HepG2 (cell line): ENCODE results near the gene EIF6. TPM values are rescaled to one million over a fixed set of nuclear protein-coding genes. Genes with fewer than 3 reads are reported as not detected.

ENCODE experiments used
- AFF4 ChIP-seq: sonication (generic); formaldehyde crosslinking; IDR thresholded peaks from 2 replicates; pipeline ENCODE4 v1.4.0; 2020; ENCODE audit warnings: missing genetic modification reagents
- DNMT1 ChIP-seq: sonication (generic); formaldehyde crosslinking; IDR thresholded peaks from 2 replicates; pipeline ENCODE4 v1.5.1; 2020; ENCODE audit warnings: mild to moderate bottlenecking, missing genetic modification reagents
- FOXO1 ChIP-seq: sonication (generic); formaldehyde crosslinking; IDR thresholded peaks from 2 replicates; pipeline ENCODE4 v1.4.0; 2020; ENCODE audit warnings: missing genetic modification reagents
- HMG20A ChIP-seq: IDR thresholded peaks from 2 replicates; pipeline ENCODE4 v1.6.1; 2016; ENCODE audit warnings: borderline replicate concordance
- HNF1A ChIP-seq, 2 experiments: sonication (generic) in 1 of 2; formaldehyde crosslinking in 1 of 2; IDR thresholded peaks; 2 replicates each; pipeline versions ENCODE4 v1.4.0 to v1.6.1; 2016 to 2020; ENCODE audit warnings: borderline replicate concordance in 1 of 2, low read depth in 1 of 2, mild to moderate bottlenecking in 1 of 2, missing genetic modification reagents in 1 of 2
- HOXA5 ChIP-seq: sonication (generic); formaldehyde crosslinking; IDR thresholded peaks from 2 replicates; pipeline ENCODE4 v1.4.0; 2020; ENCODE audit warnings: missing genetic modification reagents
- KDM5B ChIP-seq: sonication (generic); formaldehyde crosslinking; IDR thresholded peaks from 2 replicates; pipeline ENCODE4 v1.4.0; 2020; ENCODE audit warnings: missing genetic modification reagents, mild to moderate bottlenecking, borderline replicate concordance
- MATR3 ChIP-seq: sonication (generic); formaldehyde crosslinking; IDR thresholded peaks from 2 replicates; pipeline ENCODE4 v1.4.0; 2020; ENCODE audit warnings: missing genetic modification reagents
- MTA1 ChIP-seq: sonication (generic); formaldehyde crosslinking; IDR thresholded peaks from 2 replicates; pipeline ENCODE4 v1.4.0; 2020; ENCODE audit warnings: missing genetic modification reagents, mild to moderate bottlenecking, borderline replicate concordance
- MTF2 ChIP-seq: sonication (generic); formaldehyde crosslinking; IDR thresholded peaks from 2 replicates; pipeline ENCODE4 v1.5.0; 2020; ENCODE audit warnings: missing genetic modification reagents, borderline replicate concordance
- NR2F6 ChIP-seq, 2 experiments: IDR thresholded peaks; 2 replicates each; pipeline ENCODE4 v1.6.1; 2016; ENCODE audit warnings: antibody characterized with exemption in 1 of 2, mild to moderate bottlenecking in 1 of 2
- RNF2 ChIP-seq: fragments of 450-650 bp; conservative IDR thresholded peaks from 2 replicates; pipeline ENCODE4 v1.6.1; 2016; ENCODE audit warnings: low read depth
- SP1 ChIP-seq, 2 experiments: fragments of 450-650 bp in 1 of 2; sonication (generic) in 1 of 2; formaldehyde crosslinking in 1 of 2; IDR thresholded peaks; 2 replicates each; pipeline versions ENCODE4 v1.4.0 to v1.6.1; 2016 to 2020; ENCODE audit warnings: missing genetic modification reagents in 1 of 2
- TEAD3 ChIP-seq: optimal IDR thresholded peaks from 2 replicates; pipeline ENCODE3; 2016; ENCODE audit warnings: borderline replicate concordance
- ZFP36 ChIP-seq: fragments of 150-350 bp; IDR thresholded peaks from 2 replicates; pipeline ENCODE4 v1.6.1; 2018; ENCODE audit warnings: borderline replicate concordance, low read length, low read depth; ENCODE audit not compliant: partially characterized antibody
- ZFP90 ChIP-seq: sonication (generic); formaldehyde crosslinking; IDR thresholded peaks from 2 replicates; pipeline ENCODE4 v1.8.0; 2022; ENCODE audit warnings: missing genetic modification reagents, mild to moderate bottlenecking, inconsistent platforms, borderline replicate concordance
- ZNF282 ChIP-seq: fragments of 450-650 bp; IDR thresholded peaks from 2 replicates; pipeline ENCODE4 v1.6.1; 2018; ENCODE audit not compliant: partially characterized antibody
- ZNF580 ChIP-seq: IDR thresholded peaks from 2 replicates; pipeline ENCODE4 v1.6.1; 2016; ENCODE audit warnings: low read depth, borderline replicate concordance
- ZNF629 ChIP-seq: sonication (generic); formaldehyde crosslinking; conservative IDR thresholded peaks from 2 replicates; pipeline ENCODE4 v1.5.0; 2020; ENCODE audit warnings: missing genetic modification reagents
- polyA plus RNA-seq, 8 experiments: library from polyadenylated mRNA; depleted of rRNA in 3 of 8; stranded (reverse) in 7 of 8; unstranded in 1 of 8; fragments of >200 nt; fragmentation: Illumina TruSeq in 4 of 8; extraction: Trizol in 4 of 8; gene quantifications; 2 replicates each; pipeline versions ENCODE4 v1.2.1 to v1.2.3, GENCODE V29; 2011 to 2016; ENCODE audit warnings: low read depth in 4 of 8, missing spikeins in 1 of 8, mixed read lengths in 1 of 8; ENCODE audit not compliant: insufficient read depth in 1 of 8
- total RNA-seq, 5 experiments: library from RNA; depleted of rRNA; stranded (reverse); fragments of >200 nt; fragmentation: Illumina TruSeq; extraction: Trizol; gene quantifications; 2 replicates each; pipeline ENCODE4 v1.2.3, GENCODE V29; 2016; ENCODE audit warnings: low read depth in 1 of 5
- TF ChIP-seq, protein P1 (sequence below): sonication (generic); formaldehyde crosslinking; IDR thresholded peaks from 2 replicates; pipeline ENCODE4 v1.4.0; 2020; ENCODE audit warnings: missing genetic modification reagents

The EIF6 gene
- total and polyA plus RNA-seq, 2 of the 13 experiments (the other 11 are each of a cell fraction or from before 2014, with no cell fraction given): 462 to 466 TPM

GRCh38 chr20:35293303-35294292 lies 9.0 kb upstream of the EIF6 start (continued):
- TF ChIP-seq TEAD3 (CRISPR knock-in tag) (peak; percentile 26), ZFP90 (CRISPR knock-in tag) (peak; percentile 64; the same call in 1 of the 2 replicates), MTA1 (peak; percentile 84), HMG20A (CRISPR knock-in tag) (no peak), ZNF629 (CRISPR knock-in tag) (no peak), NR2F6 (IDR thresholded peaks at IDR 0.05) (peak; percentile 80; the same call in 1 of the 2 replicates), NR2F6 (CRISPR knock-in tag; IDR thresholded peaks at IDR 0.05) (peak; percentile 75; the same call in 1 of the 2 replicates), SP1 (IDR thresholded peaks at IDR 0.05) (no peak), SP1 (CRISPR knock-in tag; IDR thresholded peaks at IDR 0.05) (no peak), ZFP36 (no peak), KDM5B (peak; percentile 58; the same call in 1 of the 2 replicates), MTF2 (CRISPR knock-in tag) (no peak), HNF1A (IDR thresholded peaks at IDR 0.05; ENCODE audit: low read depth) (no peak), HNF1A (CRISPR knock-in tag; IDR thresholded peaks at IDR 0.05; ENCODE audit: borderline replicate concordance) (0 out of 2 replicates have a peak, but pooled peaks have one; percentile 27), AFF4 (CRISPR knock-in tag) (no peak), ZNF282 (no peak), ZNF580 (CRISPR knock-in tag) (0 out of 2 replicates have a peak, but pooled peaks have one; percentile 51), HOXA5 (CRISPR knock-in tag) (no peak), FOXO1 (CRISPR knock-in tag) (no peak), DNMT1 (CRISPR knock-in tag) (no peak), RNF2 (no peak; the same call in 1 of the 2 replicates), MATR3 (CRISPR knock-in tag) (no peak)
- TF ChIP-seq, protein P1, sequence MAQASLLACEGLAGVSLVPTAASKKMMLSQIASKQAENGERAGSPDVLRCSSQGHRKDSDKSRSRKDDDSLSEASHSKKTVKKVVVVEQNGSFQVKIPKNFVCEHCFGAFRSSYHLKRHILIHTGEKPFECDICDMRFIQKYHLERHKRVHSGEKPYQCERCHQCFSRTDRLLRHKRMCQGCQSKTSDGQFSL (CRISPR knock-in tag): no peak; the same call in 1 of the 2 replicates
